Subcutaneous adipose tissue (tissue), 4 donors: ENCODE results near the gene ASNSD1. TPM values are rescaled to one million over a fixed set of nuclear protein-coding genes. Genes with fewer than 3 reads are reported as not detected.

Experiments used
- total RNA-seq, 4 donors: library from RNA; depleted of rRNA; stranded (reverse); fragments of >200 nt; gene quantifications; one replicate each; pipeline ENCODE4 v1.1.0, GENCODE V29; 2016
- TF ChIP-seq, protein P1 (sequence below): fragments of 450-650 bp; IDR thresholded peaks from one replicate; pipeline ENCODE4 v1.5.1; 2016; ENCODE audit warnings: low read depth, mild to moderate bottlenecking, control low read depth, antibody characterized with exemption, moderate library complexity

The ASNSD1 gene
- total RNA-seq, 4 donors from 2014 or later = 40.3 to 76.8 (median 48.0) TPM

DNA sequence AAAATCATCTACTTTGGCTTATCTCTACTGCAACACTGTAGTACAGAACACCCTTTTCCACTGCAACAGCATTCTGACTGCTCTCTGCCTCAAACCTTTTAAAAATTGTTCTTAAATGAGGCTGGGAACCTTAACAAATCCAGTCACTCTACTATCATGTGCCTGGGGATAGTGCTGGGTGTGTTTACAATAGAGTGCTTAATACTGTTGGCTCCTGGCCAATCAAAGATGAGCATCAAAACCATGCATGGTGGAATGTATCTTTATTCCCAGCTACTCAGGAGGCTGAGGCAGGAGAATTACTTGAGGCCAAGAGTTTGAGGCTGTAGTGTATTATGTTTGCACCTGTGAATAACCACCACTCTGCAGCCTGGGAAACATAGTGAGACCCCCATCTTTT lies 20.6 kb downstream of the ASNSD1 start:
- TF ChIP-seq, protein P1, sequence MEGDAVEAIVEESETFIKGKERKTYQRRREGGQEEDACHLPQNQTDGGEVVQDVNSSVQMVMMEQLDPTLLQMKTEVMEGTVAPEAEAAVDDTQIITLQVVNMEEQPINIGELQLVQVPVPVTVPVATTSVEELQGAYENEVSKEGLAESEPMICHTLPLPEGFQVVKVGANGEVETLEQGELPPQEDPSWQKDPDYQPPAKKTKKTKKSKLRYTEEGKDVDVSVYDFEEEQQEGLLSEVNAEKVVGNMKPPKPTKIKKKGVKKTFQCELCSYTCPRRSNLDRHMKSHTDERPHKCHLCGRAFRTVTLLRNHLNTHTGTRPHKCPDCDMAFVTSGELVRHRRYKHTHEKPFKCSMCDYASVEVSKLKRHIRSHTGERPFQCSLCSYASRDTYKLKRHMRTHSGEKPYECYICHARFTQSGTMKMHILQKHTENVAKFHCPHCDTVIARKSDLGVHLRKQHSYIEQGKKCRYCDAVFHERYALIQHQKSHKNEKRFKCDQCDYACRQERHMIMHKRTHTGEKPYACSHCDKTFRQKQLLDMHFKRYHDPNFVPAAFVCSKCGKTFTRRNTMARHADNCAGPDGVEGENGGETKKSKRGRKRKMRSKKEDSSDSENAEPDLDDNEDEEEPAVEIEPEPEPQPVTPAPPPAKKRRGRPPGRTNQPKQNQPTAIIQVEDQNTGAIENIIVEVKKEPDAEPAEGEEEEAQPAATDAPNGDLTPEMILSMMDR = no peak

DNA sequence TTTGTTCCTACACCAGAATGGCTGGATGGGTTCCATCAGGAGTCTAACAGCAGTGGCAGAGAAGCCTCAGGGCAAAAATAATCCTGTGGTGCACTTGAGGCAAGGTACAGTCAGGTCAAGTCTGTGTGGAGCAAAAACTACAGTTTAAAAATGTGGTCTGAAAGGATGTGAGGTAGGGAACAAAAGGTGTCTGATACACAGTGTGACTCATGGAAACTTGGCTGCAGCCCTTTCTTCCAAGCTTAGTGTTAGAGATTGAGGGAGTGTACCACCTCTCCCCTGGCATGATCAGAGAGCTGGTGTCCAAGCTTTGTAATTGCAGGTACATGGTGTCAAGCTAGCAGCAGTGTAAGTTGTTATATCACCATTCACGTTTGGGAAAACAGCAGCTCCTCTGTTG lies 22.1 kb downstream of the ASNSD1 start:
- TF ChIP-seq, protein P1 = no peak

DNA sequence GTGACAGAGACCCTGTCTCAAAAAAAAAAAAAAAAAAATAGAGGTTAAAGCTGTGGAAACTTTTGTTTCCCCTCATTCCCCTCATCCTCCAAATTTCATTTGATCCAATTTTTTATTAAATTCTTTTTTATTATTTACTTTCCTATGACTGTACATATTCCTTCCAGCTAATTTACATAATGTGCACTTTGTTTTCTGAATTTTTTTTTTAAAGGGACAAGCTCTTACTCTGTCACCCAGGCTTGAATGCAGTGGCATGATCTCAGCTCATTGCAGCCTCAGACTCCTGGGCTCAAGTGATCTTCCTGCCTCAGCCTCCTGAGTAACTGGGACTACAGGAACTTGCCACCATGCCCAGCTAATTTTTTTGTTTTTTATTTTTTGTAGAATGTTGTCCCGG lies 23.6 kb downstream of the ASNSD1 start:
- TF ChIP-seq, protein P1 = no peak

DNA sequence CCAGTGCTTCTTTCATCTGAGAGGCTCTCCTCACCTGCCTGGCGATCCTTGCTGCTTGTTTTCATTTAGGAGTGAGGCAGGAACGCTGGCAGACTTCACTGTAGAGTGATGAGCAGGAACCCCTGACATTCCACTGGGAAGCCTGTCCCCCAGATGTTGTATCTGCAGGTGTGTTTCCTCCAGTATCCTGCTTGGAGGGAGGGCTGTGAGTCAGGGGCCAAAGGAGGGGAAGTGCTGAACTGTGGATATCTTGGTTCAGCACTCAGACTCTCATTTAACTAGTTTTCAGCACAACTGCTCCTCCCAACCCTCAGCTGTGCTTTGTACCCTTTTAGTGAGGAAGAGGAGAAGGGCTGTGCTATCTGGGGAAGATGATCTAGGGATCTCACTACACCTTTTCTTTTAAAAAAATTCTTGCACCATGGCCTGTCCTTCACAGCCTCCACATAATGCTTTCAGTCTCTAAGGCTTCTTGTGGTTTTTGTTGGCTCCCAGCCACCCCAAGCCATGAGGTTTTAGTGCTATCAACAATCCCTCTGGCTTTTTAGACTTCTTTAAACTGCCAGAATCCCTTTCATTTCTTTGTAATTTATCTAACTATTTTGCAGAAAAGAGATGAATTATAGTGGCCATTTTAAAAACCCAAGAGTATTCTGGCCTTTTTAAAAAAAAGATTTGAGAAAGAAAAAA lies 24.4 kb downstream of the ASNSD1 start:
- TF ChIP-seq, protein P1 = no peak

DNA sequence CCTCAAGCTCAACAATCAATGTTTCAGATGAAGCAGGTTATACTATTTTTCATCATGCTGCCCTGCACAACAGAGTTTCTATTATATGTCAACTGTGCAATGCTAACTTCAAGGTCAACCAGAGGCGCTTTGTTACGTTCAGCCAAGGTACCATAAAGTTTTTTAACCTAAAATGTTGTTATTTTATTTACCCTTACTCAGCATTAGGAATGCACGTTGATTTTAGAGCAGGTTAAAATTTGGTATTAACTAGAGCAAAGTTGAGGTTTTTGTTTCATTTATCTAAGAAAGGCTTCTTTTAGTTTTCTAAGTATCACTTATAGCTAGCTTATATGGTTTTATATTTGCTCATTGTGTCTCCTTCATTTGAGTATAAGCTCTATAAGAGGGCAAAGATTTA lies 35.0 kb downstream of the ASNSD1 start:
- TF ChIP-seq, protein P1 = no peak

DNA sequence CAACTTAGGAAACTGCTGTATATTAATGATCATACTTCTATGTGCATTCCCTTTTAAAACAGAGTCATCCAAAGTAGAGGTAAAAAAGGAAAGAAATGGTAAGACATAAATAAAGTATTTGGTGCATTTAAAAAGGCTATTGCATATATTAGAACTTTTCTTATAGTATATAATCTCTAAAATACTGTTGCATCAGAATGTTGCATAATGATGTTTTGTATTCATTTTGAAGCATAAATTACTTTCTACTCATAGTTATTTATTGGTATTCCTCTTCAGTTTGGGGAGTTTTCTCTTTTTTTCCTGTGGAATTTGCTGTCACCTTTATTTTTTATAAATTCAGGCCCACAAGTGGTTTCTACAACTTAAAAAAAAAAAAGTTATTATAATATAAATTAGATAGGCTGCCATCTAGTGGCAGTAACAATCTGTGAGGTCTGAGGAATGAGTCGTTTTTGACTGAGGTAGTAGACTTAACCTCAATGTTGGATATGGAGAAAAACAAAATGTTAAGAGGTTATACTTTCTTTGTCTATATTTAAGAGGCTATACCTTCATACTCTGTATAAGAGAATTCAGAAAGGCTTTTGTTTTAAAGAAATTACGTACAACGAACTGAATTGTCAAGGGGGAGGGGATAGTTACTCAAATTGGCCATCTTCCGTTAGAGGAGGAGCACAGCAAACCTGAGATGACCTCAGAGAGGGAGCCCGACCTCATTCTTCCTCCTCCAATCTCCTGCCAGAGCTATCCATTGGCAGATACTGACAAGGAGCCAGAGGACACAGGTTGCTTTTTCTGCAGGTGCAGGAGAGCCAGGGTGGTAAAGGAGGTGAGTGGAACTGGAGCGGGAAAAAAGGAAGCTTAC lies 37.0 kb downstream of the ASNSD1 start:
- TF ChIP-seq, protein P1 = no peak

DNA sequence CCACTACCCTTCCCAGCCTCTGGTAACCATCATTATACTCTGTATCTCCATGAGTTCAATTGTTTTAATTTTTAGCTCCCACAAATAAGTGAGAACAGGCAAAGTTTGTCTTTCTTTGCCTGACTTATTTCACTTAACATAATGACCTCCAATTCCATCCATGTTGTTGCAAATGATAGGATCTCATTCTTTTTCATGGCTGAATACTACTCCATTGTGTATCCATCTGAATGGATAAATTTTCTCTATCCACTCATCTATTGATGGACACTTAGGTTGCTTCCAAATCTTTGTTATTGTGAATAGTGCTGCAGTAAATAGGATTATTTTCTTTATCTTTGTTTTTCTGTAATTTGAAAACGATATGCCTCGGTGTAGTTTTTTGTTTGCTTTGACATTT lies 39.4 kb downstream of the ASNSD1 start:
- TF ChIP-seq, protein P1 = no peak
